MM.1S (cell line): Measurements from ENCODE around the gene MED15.

Experiments
- DNase-seq: peaks from one replicate; pipeline ENCODE4 v3.0.0-alpha.2; 2015
- H2AFZ ChIP-seq: fragments of 300-600 bp; sonication (generic); 2 replicates; pipeline ENCODE4 v1.6.0; 2016; ENCODE audit warnings: antibody characterized with exemption, low read length
- H3F3A ChIP-seq: fragments of 300-600 bp; sonication (generic); 2 replicates; pipeline ENCODE4 v1.6.1; 2016; ENCODE audit warnings: mild to moderate bottlenecking, antibody characterized with exemption, low read length, moderate library complexity, mixed read lengths; ENCODE audit not compliant: insufficient read depth
- H3K27ac ChIP-seq: fragments of 300-600 bp; sonication (generic); 2 replicates; pipeline ENCODE4 v1.5.1; 2016; ENCODE audit warnings: mild to moderate bottlenecking, low read length
- H3K27me3 ChIP-seq: fragments of 300-600 bp; sonication (generic); replicated peaks from 2 replicates; pipeline ENCODE4 v1.6.0; 2016; ENCODE audit warnings: low read length; ENCODE audit not compliant: insufficient read depth
- H3K36me3 ChIP-seq: fragments of 300-600 bp; sonication (generic); replicated peaks from 2 replicates; pipeline ENCODE4 v1.6.1; 2016; ENCODE audit warnings: mild to moderate bottlenecking, low read length, mixed read lengths; ENCODE audit not compliant: insufficient read depth
- H3K4me1 ChIP-seq: fragments of 300-600 bp; sonication (generic); 2 replicates; pipeline ENCODE4 v1.6.1; 2016; ENCODE audit warnings: low read length, mixed read lengths
- H3K4me2 ChIP-seq: fragments of 300-600 bp; sonication (generic); 2 replicates; pipeline ENCODE4 v1.6.0; 2016; ENCODE audit warnings: low read depth, low read length
- H3K4me3 ChIP-seq: fragments of 300-600 bp; sonication (generic); 2 replicates; pipeline ENCODE4 v1.5.1; 2016; ENCODE audit warnings: low read length, mixed read lengths
- H3K79me2 ChIP-seq: fragments of 300-600 bp; sonication (generic); 2 replicates; pipeline ENCODE4 v1.6.1; 2016; ENCODE audit warnings: mixed run types, low read length, mixed read lengths
- H3K9ac ChIP-seq: fragments of 300-600 bp; sonication (generic); 2 replicates; pipeline ENCODE4 v1.6.1; 2016; ENCODE audit warnings: low read length, mixed read lengths
- H3K9me2 ChIP-seq: fragments of 300-600 bp; sonication (generic); replicated peaks from 2 replicates; pipeline ENCODE4 v1.6.1; 2016; ENCODE audit warnings: mild to moderate bottlenecking, low read length, mixed read lengths; ENCODE audit not compliant: insufficient read depth
- H3K9me3 ChIP-seq: fragments of 300-600 bp; sonication (generic); replicated peaks from 2 replicates; pipeline ENCODE4 v1.6.1; 2016; ENCODE audit warnings: mild to moderate bottlenecking, low read length, mixed read lengths; ENCODE audit not compliant: insufficient read depth
- H4K20me1 ChIP-seq: fragments of 300-600 bp; sonication (generic); 2 replicates; pipeline ENCODE4 v1.6.1; 2016; ENCODE audit warnings: mild to moderate bottlenecking, low read length, moderate library complexity, mixed read lengths; ENCODE audit not compliant: insufficient read depth
- EZH2 ChIP-seq: fragments of 300-600 bp; sonication (generic); optimal IDR thresholded peaks from 2 replicates; pipeline ENCODE3; 2017; ENCODE audit warnings: low read depth, mild to moderate bottlenecking, antibody characterized with exemption, low read length, mixed read lengths
- EZH2phosphoT487 ChIP-seq: fragments of 300-600 bp; sonication (generic); IDR thresholded peaks from 2 replicates; pipeline ENCODE4 v1.6.1; 2018; ENCODE audit warnings: antibody characterized with exemption, low read length
- TF ChIP-seq, protein P1 (sequence below): fragments of 300-600 bp; sonication (generic); IDR thresholded peaks from 2 replicates; pipeline ENCODE4 v1.5.1; 2016; ENCODE audit warnings: antibody characterized with exemption, low read length, mixed read lengths

Gene MED15

DNA sequence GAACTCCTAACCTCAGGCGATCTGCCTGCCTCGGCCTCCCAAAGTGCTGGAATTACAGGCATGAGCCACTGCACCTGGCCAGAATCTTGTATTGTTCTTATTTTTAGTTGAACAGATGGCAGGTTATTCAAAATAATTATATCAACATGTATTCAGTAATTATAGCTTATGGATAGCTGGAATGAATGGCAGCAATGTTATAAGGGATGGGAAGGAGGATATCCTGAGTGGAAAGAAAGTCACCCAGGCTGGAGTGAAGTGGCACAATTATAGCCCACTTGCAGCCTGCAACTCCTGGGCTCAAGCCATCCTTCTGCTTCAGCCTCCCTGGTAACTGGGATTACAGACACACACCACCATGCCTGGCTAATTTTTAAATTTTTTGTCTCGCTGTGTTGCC, 88.1 kb downstream of the MED15 start:
- Histone ChIP-seq H3K4me3 (no peak overlapping the region), H3K27ac (no peak overlapping the region), H3K36me3 (no peaks in the 10 kb centered on the region), H3K9ac (no peak overlapping the region), H3K9me3 (no peaks in the 10 kb centered on the region), H3K27me3 (no peaks in the 10 kb centered on the region), H3K4me2 (no peak overlapping the region), H4K20me1 (no peaks in the 10 kb centered on the region), H2AFZ (no peak overlapping the region), H3K4me1 (no peaks in the 10 kb centered on the region), H3K9me2 (no peaks in the 10 kb centered on the region), H3F3A (no peaks in the 10 kb centered on the region), H3K79me2 (no peaks in the 10 kb centered on the region)
- DNase-seq, result no peak
- TF ChIP-seq, protein P1, sequence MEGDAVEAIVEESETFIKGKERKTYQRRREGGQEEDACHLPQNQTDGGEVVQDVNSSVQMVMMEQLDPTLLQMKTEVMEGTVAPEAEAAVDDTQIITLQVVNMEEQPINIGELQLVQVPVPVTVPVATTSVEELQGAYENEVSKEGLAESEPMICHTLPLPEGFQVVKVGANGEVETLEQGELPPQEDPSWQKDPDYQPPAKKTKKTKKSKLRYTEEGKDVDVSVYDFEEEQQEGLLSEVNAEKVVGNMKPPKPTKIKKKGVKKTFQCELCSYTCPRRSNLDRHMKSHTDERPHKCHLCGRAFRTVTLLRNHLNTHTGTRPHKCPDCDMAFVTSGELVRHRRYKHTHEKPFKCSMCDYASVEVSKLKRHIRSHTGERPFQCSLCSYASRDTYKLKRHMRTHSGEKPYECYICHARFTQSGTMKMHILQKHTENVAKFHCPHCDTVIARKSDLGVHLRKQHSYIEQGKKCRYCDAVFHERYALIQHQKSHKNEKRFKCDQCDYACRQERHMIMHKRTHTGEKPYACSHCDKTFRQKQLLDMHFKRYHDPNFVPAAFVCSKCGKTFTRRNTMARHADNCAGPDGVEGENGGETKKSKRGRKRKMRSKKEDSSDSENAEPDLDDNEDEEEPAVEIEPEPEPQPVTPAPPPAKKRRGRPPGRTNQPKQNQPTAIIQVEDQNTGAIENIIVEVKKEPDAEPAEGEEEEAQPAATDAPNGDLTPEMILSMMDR, result no peak
- TF ChIP-seq EZH2phosphoT487 (no peak), EZH2 (no peak)

DNA sequence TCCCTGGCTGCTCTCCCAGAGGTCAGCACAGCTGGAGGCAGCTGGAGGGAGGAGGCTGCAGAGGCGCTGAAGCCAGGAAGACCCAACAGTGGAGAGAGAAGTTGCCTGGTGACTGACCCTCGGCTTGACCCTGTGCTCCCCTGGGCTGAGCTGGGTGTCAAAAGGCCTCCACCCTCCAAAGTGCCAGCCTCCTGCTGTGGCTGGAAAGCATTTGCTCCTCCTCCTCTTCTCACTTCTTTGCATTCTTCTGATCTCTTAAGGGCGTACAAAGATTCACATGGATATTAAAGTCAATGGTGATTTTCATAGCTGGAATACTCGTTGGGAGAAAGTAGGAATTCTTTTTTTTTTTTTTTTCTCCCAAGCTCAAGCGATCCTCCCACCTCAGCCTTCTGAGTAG, 91.7 kb downstream of the MED15 start:
- H3K4me3 ChIP-seq, result no peak overlapping the region
- no peaks in the 10 kb centered on the region for H3K36me3 ChIP-seq
- H3K4me2 ChIP-seq, result no peak overlapping the region
- TF ChIP-seq, protein P1, result no peak
- TF ChIP-seq EZH2, result no peak
- no peak for TF ChIP-seq EZH2phosphoT487
- no peak overlapping the region for H3K9ac ChIP-seq
- no peaks in the 10 kb centered on the region for H3K9me2 ChIP-seq
- no peak overlapping the region for H3K27ac ChIP-seq
- H3K27me3 ChIP-seq, result no peaks in the 10 kb centered on the region; the same call in 1 of the 2 replicates
- H3K9me3 ChIP-seq, result no peaks in the 10 kb centered on the region
- no peaks in the 10 kb centered on the region for H3K79me2 ChIP-seq
- no peaks in the 10 kb centered on the region for H3K4me1 ChIP-seq
- no peak for DNase-seq
- no peaks in the 10 kb centered on the region for H3F3A ChIP-seq
- no peaks in the 10 kb centered on the region for H4K20me1 ChIP-seq
- H2AFZ ChIP-seq, result no peak overlapping the region

DNA sequence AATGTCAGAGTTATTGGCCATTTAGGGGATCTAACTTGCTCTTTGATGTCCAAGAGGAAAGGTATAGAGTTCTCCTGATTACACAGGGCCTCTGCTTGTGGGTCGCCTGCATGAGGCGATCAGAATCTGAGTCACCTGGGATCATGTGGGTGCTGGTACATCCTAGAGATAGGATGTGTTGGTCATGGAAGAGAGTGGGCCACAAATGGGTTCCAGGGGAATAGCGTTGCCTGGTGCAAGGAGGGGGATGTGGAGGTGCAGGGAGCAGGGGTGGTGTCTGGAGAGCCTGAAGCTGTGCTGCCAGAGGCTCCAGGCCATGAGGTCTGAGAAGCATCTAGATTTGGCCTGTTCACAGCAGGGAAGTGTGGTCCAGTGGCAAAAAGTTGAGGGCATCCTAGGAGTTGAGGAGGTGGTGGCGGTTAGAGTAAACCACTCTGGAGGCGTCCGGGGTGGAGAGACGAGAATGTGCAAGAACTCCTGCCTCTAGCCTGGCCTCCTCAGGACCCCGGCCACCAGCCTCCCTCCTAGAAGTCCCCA, 92.8 kb downstream of the MED15 start:
- no peaks in the 10 kb centered on the region for H3K9me3 ChIP-seq
- H3K27ac ChIP-seq, result no peak overlapping the region
- H2AFZ ChIP-seq, result no peak overlapping the region
- no peak overlapping the region for H3K9ac ChIP-seq
- H3F3A ChIP-seq, result no peaks in the 10 kb centered on the region
- TF ChIP-seq, protein P1, result no peak
- TF ChIP-seq EZH2 (no peak), EZH2phosphoT487 (no peak)
- DNase-seq, result no peak
- no peak overlapping the region for H3K4me2 ChIP-seq
- H4K20me1 ChIP-seq, result no peaks in the 10 kb centered on the region
- no peaks in the 10 kb centered on the region for H3K36me3 ChIP-seq
- no peak overlapping the region for H3K4me3 ChIP-seq
- H3K79me2 ChIP-seq, result no peaks in the 10 kb centered on the region
- H3K4me1 ChIP-seq, result no peaks in the 10 kb centered on the region
- no peaks in the 10 kb centered on the region for H3K9me2 ChIP-seq
- H3K27me3 ChIP-seq, result no peaks in the 10 kb centered on the region; the same call in 1 of the 2 replicates
